IMR-90 (cell line): ENCODE measurements around the gene KIF1A. TPM values are rescaled to one million over a fixed set of nuclear protein-coding genes. Genes with fewer than 3 reads are reported as not detected.
A peak's percentile ranks its signal among the peaks of the same experiment; 100 is the strongest.

ENCODE experiments used
- ATAC-seq: fragments of 200-7000 bp; cut with Tn5 transposase; 2 replicates; pipeline ENCODE4 v1.9.1; 2020; ENCODE audit warnings: low read depth, mild to moderate bottlenecking, moderate library complexity
- BruUV-seq: library from RNA; stranded (reverse); fragments of 400-500 nt; replicated peaks from 2 replicates; lab custom pipeline; 2021; lab: Mats Ljungman, UMichigan
- CTCF ChIA-PET: fragments of 300-600 bp; formaldehyde crosslinking; extraction: SDS; loops from one replicate; lab custom pipeline; 2021; ENCODE audit warnings: antibody characterized with exemption; lab: Yijun Ruan, JAX
- POLR2A ChIA-PET: fragments of 300-600 bp; sonication (Branson Sonifier 250); formaldehyde crosslinking; loops from one replicate; lab custom pipeline; 2022; ENCODE audit warnings: antibody characterized with exemption; ENCODE audit not compliant: unreplicated experiment; lab: Charles Lee
- DNase-seq: peaks from one replicate; pipeline ENCODE4 v3.0.0; 2013
- H2AFZ ChIP-seq: replicated peaks from 2 replicates; pipeline ENCODE3; 2013; ENCODE audit warnings: low read length, mild to moderate bottlenecking; ENCODE audit not compliant: poor library complexity
- H2AK5ac ChIP-seq: 2 replicates; pipeline ENCODE4 v1.6.1; 2013; ENCODE audit warnings: low read depth, low read length, inconsistent platforms
- H2AK9ac ChIP-seq: replicated peaks from 2 replicates; pipeline ENCODE3; 2013; ENCODE audit warnings: mild to moderate bottlenecking, low read depth, low read length, moderate library complexity; ENCODE audit not compliant: poor library complexity
- H2BK120ac ChIP-seq: 2 replicates; pipeline ENCODE4 v1.6.1; 2013; ENCODE audit warnings: low read depth, low read length, inconsistent platforms
- H2BK15ac ChIP-seq: 3 replicates; pipeline ENCODE4 v1.6.1; 2013; ENCODE audit warnings: low read depth, low read length, inconsistent platforms
- H2BK20ac ChIP-seq: 2 replicates; pipeline ENCODE4 v1.6.1; 2013; ENCODE audit warnings: low read depth, mild to moderate bottlenecking, inconsistent platforms, low read length, moderate library complexity
- H2BK5ac ChIP-seq: 2 replicates; pipeline ENCODE4 v1.6.1; 2013; ENCODE audit warnings: mild to moderate bottlenecking, low read depth, low read length, inconsistent platforms; ENCODE audit not compliant: poor library complexity, severe bottlenecking
- H3K14ac ChIP-seq: replicated peaks from 2 replicates; pipeline ENCODE4 v1.6.1; 2013; ENCODE audit warnings: low read depth, low read length, inconsistent platforms
- H3K18ac ChIP-seq: 2 replicates; pipeline ENCODE4 v1.6.1; 2013; ENCODE audit warnings: low read depth, low read length, control low read depth
- H3K23ac ChIP-seq: 2 replicates; pipeline ENCODE4 v1.6.1; 2013; ENCODE audit warnings: low read depth, low read length, inconsistent platforms
- H3K27ac ChIP-seq: 2 replicates; pipeline ENCODE4 v1.5.1; 2013; ENCODE audit warnings: mild to moderate bottlenecking, control low read depth, low read length; ENCODE audit not compliant: insufficient read depth
- H3K27me3 ChIP-seq: 2 replicates; pipeline ENCODE4 v1.6.1; 2013; ENCODE audit warnings: low read length; ENCODE audit not compliant: control insufficient read depth, insufficient read depth
- H3K36me3 ChIP-seq: 2 replicates; pipeline ENCODE4 v1.6.1; 2013; ENCODE audit warnings: low read length, mixed read lengths; ENCODE audit not compliant: control insufficient read depth, insufficient read depth
- H3K4ac ChIP-seq: 2 replicates; pipeline ENCODE4 v1.6.1; 2013; ENCODE audit warnings: low read depth, low read length, inconsistent platforms
- H3K4me1 ChIP-seq: 2 replicates; pipeline ENCODE4 v1.6.1; 2013; ENCODE audit warnings: low read length, mixed read lengths; ENCODE audit not compliant: control insufficient read depth, insufficient read depth
- H3K4me2 ChIP-seq: 2 replicates; pipeline ENCODE4 v1.6.1; 2013; ENCODE audit warnings: low read depth, mild to moderate bottlenecking, control low read depth, low read length, moderate library complexity
- H3K4me3 ChIP-seq: 2 replicates; pipeline ENCODE4 v1.5.1; 2013; ENCODE audit warnings: low read depth, mild to moderate bottlenecking, control low read depth, low read length, moderate library complexity; ENCODE audit not compliant: insufficient read depth
- H3K56ac ChIP-seq: 2 replicates; pipeline ENCODE4 v1.6.1; 2013; ENCODE audit warnings: low read length, inconsistent platforms; ENCODE audit not compliant: insufficient read depth; ENCODE audit errors: extremely low read depth
- H3K79me1 ChIP-seq, 2 experiments: 2 replicates each; pipeline ENCODE4 v1.6.1; 2013; ENCODE audit warnings: low read length in 2 of 2, inconsistent platforms in 1 of 2, low read depth in 1 of 2
- H3K9ac ChIP-seq: 2 replicates; pipeline ENCODE4 v1.6.1; 2013; ENCODE audit warnings: low read depth, low read length, control low read depth
- H3K9me1 ChIP-seq: 2 replicates; pipeline ENCODE4 v1.6.1; 2013; ENCODE audit warnings: low read length, inconsistent platforms; ENCODE audit not compliant: insufficient read depth
- H3K9me3 ChIP-seq: 2 replicates; pipeline ENCODE4 v1.6.1; 2013; ENCODE audit warnings: low read length; ENCODE audit not compliant: control insufficient read depth, insufficient read depth
- H4K20me1 ChIP-seq: 2 replicates; pipeline ENCODE4 v1.6.1; 2013; ENCODE audit warnings: low read length, inconsistent platforms; ENCODE audit not compliant: insufficient read depth
- H4K5ac ChIP-seq: 2 replicates; pipeline ENCODE4 v1.6.1; 2013; ENCODE audit warnings: mild to moderate bottlenecking, low read depth, low read length, control low read depth
- H4K8ac ChIP-seq, 2 experiments: 2 replicates each; pipeline ENCODE4 v1.6.1; 2013; ENCODE audit warnings: low read depth in 2 of 2, low read length in 2 of 2, control low read depth in 1 of 2, inconsistent platforms in 1 of 2
- H4K91ac ChIP-seq: 2 replicates; pipeline ENCODE4 v1.6.1; 2013; ENCODE audit warnings: low read depth, low read length, inconsistent platforms; ENCODE audit not compliant: insufficient read depth
- ELK1 ChIP-seq: fragments of 150-350 bp; IDR thresholded peaks from 2 replicates; pipeline ENCODE4 v1.6.1; 2016; ENCODE audit warnings: low read depth, mild to moderate bottlenecking, low read length, moderate library complexity, borderline replicate concordance
- MAZ ChIP-seq: IDR thresholded peaks from 2 replicates; pipeline ENCODE4 v1.6.1; 2012; ENCODE audit warnings: low read depth, mild to moderate bottlenecking, low read length, improper control_type of control experiment, moderate library complexity, borderline replicate concordance
- MXI1 ChIP-seq: IDR thresholded peaks from 2 replicates; pipeline ENCODE4 v1.6.1; 2012; ENCODE audit warnings: low read depth, mild to moderate bottlenecking, low read length, moderate library complexity, borderline replicate concordance
- WGBS, 2 experiments: methylation state at CpG; one replicate each; pipeline versions ENCODE4 v1.1.5 to v1.1.7; 2013; ENCODE audit warnings: missing lambda C conversion rate in 2 of 2; ENCODE audit not compliant: insufficient read length in 1 of 2; ENCODE audit errors: extremely low coverage in 2 of 2; 5-methylcytosine and 5-hydroxymethylcytosine counted together
- dilution Hi-C: fragments of 300-500 bp; cut with HindIII; formaldehyde crosslinking; loops from one replicate; pipeline ENCODE4 v1.14.3; 2018; ENCODE audit warnings: low sequenced_read_pairs; ENCODE audit not compliant: unreplicated experiment
- in situ Hi-C: fragments of 300-500 bp; cut with MboI; formaldehyde crosslinking; loops from 3 replicates; pipeline ENCODE4 v1.14.3; 2019; ENCODE audit warnings: low sequenced_read_pairs, inconsistent platforms, mixed read lengths
- intact Hi-C: fragments of 100-400 bp; cut with micrococcal nuclease; formaldehyde crosslinking; loops from 2 replicates; pipeline ENCODE4 v1.10.0; 2022
- polyA plus RNA-seq, 3 experiments: library from polyadenylated mRNA; depleted of rRNA; stranded (reverse); fragments of >200 nt; gene quantifications; 2 replicates each; pipeline ENCODE4 v1.2.3, GENCODE V29; 2012; ENCODE audit warnings: low replicate concordance in 1 of 3
- total RNA-seq: library from RNA; depleted of rRNA; stranded (reverse); fragments of >200 nt; gene quantifications from 2 replicates; pipeline ENCODE4 v1.2.3, GENCODE V29; 2012
- TF ChIP-seq, protein P1 (sequence below): conservative IDR thresholded peaks from 2 replicates; pipeline ENCODE4 v1.5.1; 2012; ENCODE audit warnings: mild to moderate bottlenecking, low read depth, low read length, improper control_type of control experiment

KIF1A gene
- total and polyA plus RNA-seq, 2 of the 4 experiments (the other 2 are of a cell fraction), result under 0.01 TPM; not detected in 1

- Histone ChIP-seq H2AK9ac (no peak overlapping the region), H3K4me1 (no peaks in the 10 kb centered on the region), H3K9me1 (no peaks in the 10 kb centered on the region), H3K27ac (no peak overlapping the region), H3K23ac (no peak overlapping the region), H3K56ac (no peak overlapping the region), H4K91ac (no peak overlapping the region), H2BK5ac (no peak overlapping the region), H3K79me1 (no peaks in the 10 kb centered on the region), H3K9ac (no peak overlapping the region), H2BK120ac (no peak overlapping the region), H4K20me1 (no peaks in the 10 kb centered on the region), H3K4me3 (no peak overlapping the region), H2BK20ac (no peak overlapping the region), H3K4me2 (no peak overlapping the region), H3K9me3 (peaks cover 3% of the 10 kb centered on the region; the same call in 1 of the 2 replicates), H2AFZ (peak overlapping the region; percentile 43), H3K18ac (no peak overlapping the region), H3K27me3 (peaks cover 1% of the 10 kb centered on the region; the same call in 1 of the 2 replicates), H2AK5ac (no peak overlapping the region), H3K36me3 (no peaks in the 10 kb centered on the region), H2BK15ac (no peak overlapping the region), H3K14ac (no peak overlapping the region), H3K4ac (no peak overlapping the region), H4K8ac (no peak overlapping the region), H4K5ac (no peak overlapping the region)
- ATAC-seq, result no peak
- CTCF ChIA-PET, result no interaction called here
- no peak for DNase-seq
- TF ChIP-seq ELK1 (no peak), MAZ (no peak), MXI1 (no peak)
- TF ChIP-seq, protein P1, sequence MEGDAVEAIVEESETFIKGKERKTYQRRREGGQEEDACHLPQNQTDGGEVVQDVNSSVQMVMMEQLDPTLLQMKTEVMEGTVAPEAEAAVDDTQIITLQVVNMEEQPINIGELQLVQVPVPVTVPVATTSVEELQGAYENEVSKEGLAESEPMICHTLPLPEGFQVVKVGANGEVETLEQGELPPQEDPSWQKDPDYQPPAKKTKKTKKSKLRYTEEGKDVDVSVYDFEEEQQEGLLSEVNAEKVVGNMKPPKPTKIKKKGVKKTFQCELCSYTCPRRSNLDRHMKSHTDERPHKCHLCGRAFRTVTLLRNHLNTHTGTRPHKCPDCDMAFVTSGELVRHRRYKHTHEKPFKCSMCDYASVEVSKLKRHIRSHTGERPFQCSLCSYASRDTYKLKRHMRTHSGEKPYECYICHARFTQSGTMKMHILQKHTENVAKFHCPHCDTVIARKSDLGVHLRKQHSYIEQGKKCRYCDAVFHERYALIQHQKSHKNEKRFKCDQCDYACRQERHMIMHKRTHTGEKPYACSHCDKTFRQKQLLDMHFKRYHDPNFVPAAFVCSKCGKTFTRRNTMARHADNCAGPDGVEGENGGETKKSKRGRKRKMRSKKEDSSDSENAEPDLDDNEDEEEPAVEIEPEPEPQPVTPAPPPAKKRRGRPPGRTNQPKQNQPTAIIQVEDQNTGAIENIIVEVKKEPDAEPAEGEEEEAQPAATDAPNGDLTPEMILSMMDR, result no peak
- intact Hi-C loops, result no loop called here
- dilution Hi-C loops, result no loop called here
- in situ Hi-C loops, result no loop called here
- BruUV-seq, result no TSS peak
- POLR2A ChIA-PET, result no interaction called here
- 40% methylated on average over 3 of the region's 25 CpGs; no CpG with 5 or more reads in 1 of the 2 experiments for WGBS, 2 experiments
These were observed 34.3 kb downstream of the KIF1A start for GRCh38 chr2:240785424-240786335.
